HEK293 (cell line): Measurements from ENCODE around the gene SCN7A.

ENCODE experiments used
- CTCF ChIA-PET: fragments of 350-600 bp; formaldehyde crosslinking; extraction: SDS; loops from one replicate; lab custom pipeline; 2021; ENCODE audit warnings: antibody characterized with exemption; lab: Yijun Ruan, JAX
- POLR2A ChIA-PET: fragments of 300-600 bp; formaldehyde crosslinking; extraction: SDS; loops from one replicate; lab custom pipeline; 2020; ENCODE audit warnings: antibody characterized with exemption, inconsistent platforms; lab: Yijun Ruan, JAX
- H3K27ac ChIP-seq: fragments of 200-500 bp; sonication (Bioruptor generic); 2 replicates; pipeline ENCODE4 v1.5.1; 2014; ENCODE audit warnings: low read depth, low read length, control low read depth, inconsistent platforms; ENCODE audit errors: extremely low read depth
- H3K36me3 ChIP-seq, 2 experiments: fragments of 200-500 bp in 1 of 2; sonication (Bioruptor generic) in 1 of 2; 1 replicate in 1 of 2; 2 replicates in 1 of 2; pipeline ENCODE4 v1.5.1; 2014 to 2017; ENCODE audit warnings: inconsistent platforms in 2 of 2, low read length in 2 of 2; ENCODE audit not compliant: control insufficient read depth in 2 of 2, insufficient read depth in 1 of 2
- H3K4me1 ChIP-seq: fragments of 200-500 bp; sonication (Bioruptor generic); 2 replicates; pipeline ENCODE4 v1.5.1; 2014; ENCODE audit warnings: mild to moderate bottlenecking, low read length, inconsistent platforms; ENCODE audit not compliant: control insufficient read depth, insufficient read depth
- H3K4me3 ChIP-seq: 2 replicates; pipeline ENCODE4 v1.5.1; 2011; ENCODE audit warnings: low read depth, mild to moderate bottlenecking, control low read depth, low read length, moderate library complexity
- H3K9me3 ChIP-seq: fragments of 200-500 bp; sonication (Bioruptor generic); 2 replicates; pipeline ENCODE4 v1.5.1; 2014; ENCODE audit warnings: low read depth, low read length, inconsistent platforms; ENCODE audit not compliant: control insufficient read depth, insufficient read depth
- GLIS1 ChIP-seq: fragments of 450-650 bp; formaldehyde crosslinking; IDR thresholded peaks from 2 replicates; pipeline ENCODE4 v1.5.1; 2016; ENCODE audit warnings: missing biosample characterization, missing genetic modification characterization
- SCRT1 ChIP-seq: fragments of 450-650 bp; formaldehyde crosslinking; IDR thresholded peaks from 2 replicates; pipeline ENCODE4 v1.5.1; 2016; ENCODE audit warnings: missing biosample characterization, missing genetic modification characterization, borderline replicate concordance
- ZBTB48 ChIP-seq: fragments of 450-650 bp; formaldehyde crosslinking; IDR thresholded peaks from 2 replicates; pipeline ENCODE4 v1.5.1; 2016; ENCODE audit warnings: missing biosample characterization, missing genetic modification characterization
- ZNF175 ChIP-seq: fragments of 450-650 bp; formaldehyde crosslinking; IDR thresholded peaks from 2 replicates; pipeline ENCODE4 v1.5.1; 2016; ENCODE audit warnings: missing biosample characterization, missing genetic modification characterization
- ZNF214 ChIP-seq: fragments of 450-650 bp; formaldehyde crosslinking; IDR thresholded peaks from 2 replicates; pipeline ENCODE4 v1.5.1; 2017; ENCODE audit warnings: missing biosample characterization, mild to moderate bottlenecking, missing genetic modification characterization, borderline replicate concordance
- ZNF302 ChIP-seq: fragments of 450-650 bp; formaldehyde crosslinking; IDR thresholded peaks from 2 replicates; pipeline ENCODE4 v1.5.1; 2016; ENCODE audit warnings: missing biosample characterization, missing genetic modification characterization, low read depth
- ZNF354C ChIP-seq: fragments of 450-650 bp; formaldehyde crosslinking; IDR thresholded peaks from 2 replicates; pipeline ENCODE4 v1.5.1; 2016; ENCODE audit warnings: missing biosample characterization, missing genetic modification characterization, low read depth, borderline replicate concordance
- ZNF404 ChIP-seq: fragments of 450-650 bp; formaldehyde crosslinking; IDR thresholded peaks from 2 replicates; pipeline ENCODE4 v1.5.1; 2017; ENCODE audit warnings: missing biosample characterization, missing genetic modification characterization
- ZNF548 ChIP-seq: fragments of 450-650 bp; formaldehyde crosslinking; IDR thresholded peaks from 2 replicates; pipeline ENCODE4 v1.5.1; 2016; ENCODE audit warnings: missing biosample characterization, missing genetic modification characterization
- ZNF571 ChIP-seq: fragments of 450-650 bp; formaldehyde crosslinking; IDR thresholded peaks from 2 replicates; pipeline ENCODE4 v1.5.0; 2017; ENCODE audit warnings: missing biosample characterization, missing genetic modification characterization
- ZNF621 ChIP-seq: fragments of 450-650 bp; formaldehyde crosslinking; IDR thresholded peaks from 2 replicates; pipeline ENCODE4 v1.5.1; 2017; ENCODE audit warnings: missing biosample characterization, missing genetic modification characterization
- ZNF626 ChIP-seq: fragments of 450-650 bp; sonication (Bioruptor Pico); formaldehyde crosslinking; IDR thresholded peaks from 2 replicates; pipeline ENCODE4 v1.5.1; 2018; ENCODE audit warnings: missing biosample characterization, missing genetic modification characterization, inconsistent platforms
- ZNF658 ChIP-seq: fragments of 450-650 bp; formaldehyde crosslinking; IDR thresholded peaks from 2 replicates; pipeline ENCODE4; 2016; ENCODE audit warnings: missing biosample characterization, missing genetic modification characterization
- ZNF707 ChIP-seq: fragments of 450-650 bp; formaldehyde crosslinking; IDR thresholded peaks from 2 replicates; pipeline ENCODE4 v1.5.1; 2016; ENCODE audit warnings: missing biosample characterization, missing genetic modification characterization
- ZNF747 ChIP-seq: fragments of 450-650 bp; formaldehyde crosslinking; IDR thresholded peaks from 2 replicates; pipeline ENCODE4 v1.5.1; 2016; ENCODE audit warnings: missing biosample characterization, missing genetic modification characterization
- TF ChIP-seq, protein P1 (sequence below): fragments of 450-650 bp; formaldehyde crosslinking; IDR thresholded peaks from 2 replicates; pipeline ENCODE4 v1.5.1; 2017; ENCODE audit warnings: missing biosample characterization, missing genetic modification characterization
- TF ChIP-seq, protein P2 (sequence below): fragments of 450-650 bp; formaldehyde crosslinking; IDR thresholded peaks from 2 replicates; pipeline ENCODE4; 2016; ENCODE audit warnings: missing biosample characterization, missing genetic modification characterization
- TF ChIP-seq, protein P3 (sequence below): fragments of 450-650 bp; formaldehyde crosslinking; conservative IDR thresholded peaks from 2 replicates; pipeline ENCODE4 v1.5.1; 2016; ENCODE audit warnings: low read depth, missing biosample characterization, missing genetic modification characterization
- TF ChIP-seq, protein P4 (sequence below): fragments of 450-650 bp; formaldehyde crosslinking; IDR thresholded peaks from 2 replicates; pipeline ENCODE4 v1.5.1; 2016; ENCODE audit warnings: missing biosample characterization, missing genetic modification characterization
- TF ChIP-seq, protein P5 (sequence below): fragments of 450-650 bp; IDR thresholded peaks from 2 replicates; pipeline ENCODE4 v1.5.1; 2018; ENCODE audit warnings: missing biosample characterization, mild to moderate bottlenecking, missing genetic modification characterization

SCN7A gene

DNA sequence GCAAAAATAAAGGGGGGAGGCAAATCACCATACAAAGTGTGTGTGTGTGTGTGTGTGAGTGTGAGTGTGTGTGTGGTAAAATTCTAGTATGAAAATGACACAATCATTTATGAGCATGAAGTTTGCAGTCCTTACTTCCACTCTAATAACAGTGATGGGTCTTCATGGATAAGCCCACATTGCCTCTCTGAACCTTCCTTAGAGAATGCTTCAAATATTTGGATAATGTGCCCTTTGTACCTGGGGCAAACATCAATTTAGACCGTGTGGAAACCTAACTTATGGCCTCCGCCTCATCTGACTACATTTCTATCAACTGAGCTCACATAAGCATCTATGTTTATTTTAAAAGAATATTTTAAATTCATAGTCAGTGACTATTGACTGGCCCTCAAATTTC, 122.0 kb downstream of the SCN7A start:
- H3K4me1 ChIP-seq = peaks cover 20% of the 10 kb centered on the region
- H3K4me3 ChIP-seq = no peak overlapping the region
- TF ChIP-seq, protein P1, sequence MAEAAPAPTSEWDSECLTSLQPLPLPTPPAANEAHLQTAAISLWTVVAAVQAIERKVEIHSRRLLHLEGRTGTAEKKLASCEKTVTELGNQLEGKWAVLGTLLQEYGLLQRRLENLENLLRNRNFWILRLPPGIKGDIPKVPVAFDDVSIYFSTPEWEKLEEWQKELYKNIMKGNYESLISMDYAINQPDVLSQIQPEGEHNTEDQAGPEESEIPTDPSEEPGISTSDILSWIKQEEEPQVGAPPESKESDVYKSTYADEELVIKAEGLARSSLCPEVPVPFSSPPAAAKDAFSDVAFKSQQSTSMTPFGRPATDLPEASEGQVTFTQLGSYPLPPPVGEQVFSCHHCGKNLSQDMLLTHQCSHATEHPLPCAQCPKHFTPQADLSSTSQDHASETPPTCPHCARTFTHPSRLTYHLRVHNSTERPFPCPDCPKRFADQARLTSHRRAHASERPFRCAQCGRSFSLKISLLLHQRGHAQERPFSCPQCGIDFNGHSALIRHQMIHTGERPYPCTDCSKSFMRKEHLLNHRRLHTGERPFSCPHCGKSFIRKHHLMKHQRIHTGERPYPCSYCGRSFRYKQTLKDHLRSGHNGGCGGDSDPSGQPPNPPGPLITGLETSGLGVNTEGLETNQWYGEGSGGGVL (tag by site-specific recombination) = no peak
- TF ChIP-seq GLIS1 (tag by site-specific recombination) (no peak), ZNF175 (tag by site-specific recombination) (no peak), ZBTB48 (no peak), ZNF621 (tag by site-specific recombination) (no peak)
- TF ChIP-seq, protein P2, sequence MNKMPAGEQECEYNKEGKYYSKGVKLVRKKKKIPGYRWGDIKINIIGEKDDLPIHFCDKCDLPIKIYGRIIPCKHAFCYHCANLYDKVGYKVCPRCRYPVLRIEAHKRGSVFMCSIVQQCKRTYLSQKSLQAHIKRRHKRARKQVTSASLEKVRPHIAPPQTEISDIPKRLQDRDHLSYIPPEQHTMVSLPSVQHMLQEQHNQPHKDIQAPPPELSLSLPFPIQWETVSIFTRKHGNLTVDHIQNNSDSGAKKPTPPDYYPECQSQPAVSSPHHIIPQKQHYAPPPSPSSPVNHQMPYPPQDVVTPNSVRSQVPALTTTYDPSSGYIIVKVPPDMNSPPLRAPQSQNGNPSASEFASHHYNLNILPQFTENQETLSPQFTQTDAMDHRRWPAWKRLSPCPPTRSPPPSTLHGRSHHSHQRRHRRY (tag by site-specific recombination) = no peak
- TF ChIP-seq, all 188 proteins: peak for 0
- POLR2A ChIA-PET = no interaction called here
- no peaks in the 10 kb centered on the region for H3K36me3 ChIP-seq
- CTCF ChIA-PET = interaction anchor here (1.2 to 2.4 kb wide), 2 partner anchors 11 to 12 kb away, joined by 5 to 14 read pairs; no protein-coding TSS in a partner anchor
- no peaks in the 10 kb centered on the region for H3K9me3 ChIP-seq
- H3K27ac ChIP-seq = no peak overlapping the region

DNA sequence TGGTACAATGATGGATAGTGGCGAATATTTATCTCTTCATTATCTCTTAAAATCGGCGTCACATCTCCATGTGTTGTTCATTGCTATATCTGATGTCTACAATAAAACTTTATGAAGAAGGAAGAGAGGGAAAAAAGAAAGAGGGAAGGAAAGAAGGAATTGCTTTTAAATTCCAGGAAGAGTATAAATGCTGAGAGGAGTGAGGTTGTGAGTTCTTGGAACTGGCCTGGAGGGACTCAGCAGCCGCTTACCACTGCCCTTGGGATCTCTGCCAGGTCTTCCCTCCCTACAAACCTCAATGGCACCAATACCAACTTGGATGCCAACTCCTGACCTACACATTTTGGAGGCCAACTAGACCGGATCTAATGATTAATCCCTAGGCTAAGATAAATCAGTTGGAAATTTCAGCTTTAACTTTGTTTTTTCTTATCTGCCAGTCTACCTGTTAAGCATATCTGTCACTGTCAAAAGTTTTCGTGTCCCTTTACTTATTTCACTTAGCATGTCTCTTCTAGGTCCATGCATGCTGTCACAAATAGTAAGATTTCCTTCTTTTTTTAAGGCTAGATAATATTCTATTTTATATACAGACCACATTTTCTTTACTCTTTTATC, 128.1 kb downstream of the SCN7A start:
- Histone ChIP-seq H3K9me3 (no peaks in the 10 kb centered on the region), H3K36me3 (no peaks in the 10 kb centered on the region), H3K4me3 (no peak overlapping the region), H3K4me1 (peaks cover 8% of the 10 kb centered on the region), H3K27ac (no peak overlapping the region)
- TF ChIP-seq, protein P3, sequence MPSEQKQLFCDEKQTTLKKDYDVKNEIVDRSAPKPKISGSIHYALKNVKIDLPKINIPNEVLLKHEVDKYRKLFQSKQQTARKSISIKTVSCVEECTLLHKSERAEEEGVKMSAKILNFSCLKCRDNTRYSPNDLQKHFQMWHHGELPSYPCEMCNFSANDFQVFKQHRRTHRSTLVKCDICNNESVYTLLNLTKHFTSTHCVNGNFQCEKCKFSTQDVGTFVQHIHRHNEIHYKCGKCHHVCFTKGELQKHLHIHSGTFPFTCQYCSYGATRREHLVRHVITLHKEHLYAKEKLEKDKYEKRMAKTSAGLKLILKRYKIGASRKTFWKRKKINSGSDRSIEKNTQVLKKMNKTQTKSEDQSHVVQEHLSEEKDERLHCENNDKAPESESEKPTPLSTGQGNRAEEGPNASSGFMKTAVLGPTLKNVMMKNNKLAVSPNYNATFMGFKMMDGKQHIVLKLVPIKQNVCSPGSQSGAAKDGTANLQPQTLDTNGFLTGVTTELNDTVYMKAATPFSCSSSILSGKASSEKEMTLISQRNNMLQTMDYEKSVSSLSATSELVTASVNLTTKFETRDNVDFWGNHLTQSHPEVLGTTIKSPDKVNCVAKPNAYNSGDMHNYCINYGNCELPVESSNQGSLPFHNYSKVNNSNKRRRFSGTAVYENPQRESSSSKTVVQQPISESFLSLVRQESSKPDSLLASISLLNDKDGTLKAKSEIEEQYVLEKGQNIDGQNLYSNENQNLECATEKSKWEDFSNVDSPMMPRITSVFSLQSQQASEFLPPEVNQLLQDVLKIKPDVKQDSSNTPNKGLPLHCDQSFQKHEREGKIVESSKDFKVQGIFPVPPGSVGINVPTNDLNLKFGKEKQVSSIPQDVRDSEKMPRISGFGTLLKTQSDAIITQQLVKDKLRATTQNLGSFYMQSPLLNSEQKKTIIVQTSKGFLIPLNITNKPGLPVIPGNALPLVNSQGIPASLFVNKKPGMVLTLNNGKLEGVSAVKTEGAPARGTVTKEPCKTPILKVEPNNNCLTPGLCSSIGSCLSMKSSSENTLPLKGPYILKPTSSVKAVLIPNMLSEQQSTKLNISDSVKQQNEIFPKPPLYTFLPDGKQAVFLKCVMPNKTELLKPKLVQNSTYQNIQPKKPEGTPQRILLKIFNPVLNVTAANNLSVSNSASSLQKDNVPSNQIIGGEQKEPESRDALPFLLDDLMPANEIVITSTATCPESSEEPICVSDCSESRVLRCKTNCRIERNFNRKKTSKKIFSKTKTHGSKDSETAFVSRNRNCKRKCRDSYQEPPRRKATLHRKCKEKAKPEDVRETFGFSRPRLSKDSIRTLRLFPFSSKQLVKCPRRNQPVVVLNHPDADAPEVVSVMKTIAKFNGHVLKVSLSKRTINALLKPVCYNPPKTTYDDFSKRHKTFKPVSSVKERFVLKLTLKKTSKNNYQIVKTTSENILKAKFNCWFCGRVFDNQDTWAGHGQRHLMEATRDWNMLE (tag by site-specific recombination) = no peak
- TF ChIP-seq ZNF747 (no peak), ZNF548 (tag by site-specific recombination) (no peak), ZNF626 (tag by site-specific recombination) (no peak), SCRT1 (no peak), ZNF707 (no peak), ZNF571 (tag by site-specific recombination) (no peak), ZNF354C (no peak), ZNF302 (tag by site-specific recombination) (no peak), ZNF214 (no peak), ZNF404 (tag by site-specific recombination) (no peak), ZNF658 (no peak)
- TF ChIP-seq, protein P4, sequence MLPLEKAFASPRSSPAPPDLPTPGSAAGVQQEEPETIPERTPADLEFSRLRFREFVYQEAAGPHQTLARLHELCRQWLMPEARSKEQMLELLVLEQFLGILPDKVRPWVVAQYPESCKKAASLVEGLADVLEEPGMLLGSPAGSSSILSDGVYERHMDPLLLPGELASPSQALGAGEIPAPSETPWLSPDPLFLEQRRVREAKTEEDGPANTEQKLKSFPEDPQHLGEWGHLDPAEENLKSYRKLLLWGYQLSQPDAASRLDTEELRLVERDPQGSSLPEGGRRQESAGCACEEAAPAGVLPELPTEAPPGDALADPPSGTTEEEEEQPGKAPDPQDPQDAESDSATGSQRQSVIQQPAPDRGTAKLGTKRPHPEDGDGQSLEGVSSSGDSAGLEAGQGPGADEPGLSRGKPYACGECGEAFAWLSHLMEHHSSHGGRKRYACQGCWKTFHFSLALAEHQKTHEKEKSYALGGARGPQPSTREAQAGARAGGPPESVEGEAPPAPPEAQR (tag by site-specific recombination) = no peak
- TF ChIP-seq, protein P5, sequence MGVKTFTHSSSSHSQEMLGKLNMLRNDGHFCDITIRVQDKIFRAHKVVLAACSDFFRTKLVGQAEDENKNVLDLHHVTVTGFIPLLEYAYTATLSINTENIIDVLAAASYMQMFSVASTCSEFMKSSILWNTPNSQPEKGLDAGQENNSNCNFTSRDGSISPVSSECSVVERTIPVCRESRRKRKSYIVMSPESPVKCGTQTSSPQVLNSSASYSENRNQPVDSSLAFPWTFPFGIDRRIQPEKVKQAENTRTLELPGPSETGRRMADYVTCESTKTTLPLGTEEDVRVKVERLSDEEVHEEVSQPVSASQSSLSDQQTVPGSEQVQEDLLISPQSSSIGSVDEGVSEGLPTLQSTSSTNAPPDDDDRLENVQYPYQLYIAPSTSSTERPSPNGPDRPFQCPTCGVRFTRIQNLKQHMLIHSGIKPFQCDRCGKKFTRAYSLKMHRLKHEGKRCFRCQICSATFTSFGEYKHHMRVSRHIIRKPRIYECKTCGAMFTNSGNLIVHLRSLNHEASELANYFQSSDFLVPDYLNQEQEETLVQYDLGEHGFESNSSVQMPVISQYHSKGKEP (tag by site-specific recombination) = no peak
- POLR2A ChIA-PET = no interaction called here
- CTCF ChIA-PET = no interaction called here
